Natural killer cell (primary cell): ENCODE measurements around the gene IFNA8. TPM values are rescaled to one million over a fixed set of nuclear protein-coding genes. Genes with fewer than 3 reads are reported as not detected.

ENCODE experiments used
- ATAC-seq, 3 donors: fragments of 150-1000 bp in 2 of 3; fragments of 200-7000 bp in 1 of 3; cut with Tn5 transposase; 1 replicate in 1 of 3; 2 replicates in 2 of 3; pipeline ENCODE4 v1.10.0; 2021; ENCODE audit warnings: mild to moderate bottlenecking in 2 of 3, moderate library complexity in 2 of 3
- DNase-seq, 2 donors: peaks; one replicate each; pipeline versions ENCODE4 v3.0.0 to v3.0.0-alpha.2; 2013 to 2021; ENCODE audit warnings: mixed read lengths in 1 of 2
- H3K27ac ChIP-seq: one replicate; pipeline ENCODE4 v1.5.1; 2013; ENCODE audit warnings: mild to moderate bottlenecking, low read length
- H3K27me3 ChIP-seq: one replicate; pipeline ENCODE4 v1.6.1; 2013; ENCODE audit warnings: low read length; ENCODE audit not compliant: control insufficient read depth, insufficient read depth
- H3K36me3 ChIP-seq: one replicate; pipeline ENCODE4 v1.6.1; 2013; ENCODE audit warnings: low read length; ENCODE audit not compliant: control insufficient read depth, insufficient read depth
- H3K4me1 ChIP-seq: one replicate; pipeline ENCODE4 v1.6.1; 2013; ENCODE audit warnings: low read length; ENCODE audit not compliant: control insufficient read depth, insufficient read depth
- H3K4me3 ChIP-seq: one replicate; pipeline ENCODE4 v1.5.1; 2013; ENCODE audit warnings: low read length
- H3K9me3 ChIP-seq: one replicate; pipeline ENCODE4 v1.6.1; 2013; ENCODE audit warnings: low read length; ENCODE audit not compliant: control insufficient read depth, insufficient read depth
- H3K27ac Mint-ChIP-seq, 2 donors: one replicate each; pipeline ENCODE4 v1.8.0; 2022; ENCODE audit warnings: mild to moderate bottlenecking in 2 of 2, mixed read lengths in 2 of 2, moderate library complexity in 1 of 2
- H3K27me3 Mint-ChIP-seq, 2 donors: one replicate each; pipeline ENCODE4 v1.8.0; 2022; ENCODE audit warnings: low read depth in 2 of 2, mixed read lengths in 2 of 2
- H3K36me3 Mint-ChIP-seq: one replicate; pipeline ENCODE4 v1.8.0; 2022; ENCODE audit warnings: mixed read lengths
- H3K4me1 Mint-ChIP-seq, 2 donors: one replicate each; pipeline ENCODE4 v1.8.0; 2022; ENCODE audit warnings: mixed read lengths in 2 of 2
- H3K4me3 Mint-ChIP-seq: one replicate; pipeline ENCODE4 v1.8.0; 2022; ENCODE audit warnings: mild to moderate bottlenecking, moderate library complexity, mixed read lengths
- H3K9me3 Mint-ChIP-seq, 2 donors: one replicate each; pipeline ENCODE4 v1.8.0; 2022; ENCODE audit warnings: mixed read lengths in 2 of 2
- CTCF ChIP-seq: fragments of 200-600 bp; IDR thresholded peaks from one replicate; pipeline ENCODE4 v1.8.0; 2022; ENCODE audit warnings: antibody characterized with exemption
- WGBS: methylation state at CpG from one replicate; pipeline ENCODE4 v1.1.7; 2013; ENCODE audit warnings: missing lambda C conversion rate; ENCODE audit not compliant: insufficient coverage; 5-methylcytosine and 5-hydroxymethylcytosine counted together
- intact Hi-C: fragments of 100-400 bp; cut with micrococcal nuclease; formaldehyde crosslinking; loops from one replicate; pipeline ENCODE4 v1.14.2; 2022
- total RNA-seq, 4 donors: library from RNA; stranded (reverse); fragments of 120-200 nt in 1 of 4; gene quantifications; one replicate each; pipeline versions ENCODE4 v1.2.3 to v1.2.4, GENCODE V29; 2013 to 2022

Gene IFNA8
- total RNA-seq, 3 donors from 2014 or later (not counting 1 experiment from before 2014, with no cell fraction given): not detected

DNA sequence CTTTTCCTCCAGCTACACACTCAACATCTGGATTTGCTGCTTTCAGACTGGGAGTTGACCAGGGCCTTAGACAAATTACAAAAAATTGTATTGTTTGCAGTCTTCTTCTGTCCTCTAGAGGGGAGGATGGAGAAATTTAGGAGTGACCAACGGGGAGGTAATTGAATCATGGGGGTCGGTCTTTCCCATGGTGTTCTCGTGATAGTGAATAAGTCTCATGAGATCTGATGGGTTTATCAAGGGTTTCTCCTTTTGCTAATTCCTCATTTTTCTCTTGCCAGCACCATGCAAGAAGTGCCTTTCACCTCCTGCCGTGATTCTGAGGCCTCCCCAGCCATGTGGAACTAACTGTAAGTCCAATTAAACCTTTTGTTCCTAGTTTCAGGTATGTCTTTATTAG, 4.2 kb downstream of the IFNA8 start:
- Histone ChIP-seq H3K4me3 (no peak overlapping the region), H3K27me3 (peaks cover 6% of the 10 kb centered on the region), H3K27ac (no peak overlapping the region), H3K9me3 (no peaks in the 10 kb centered on the region), H3K36me3 (no peaks in the 10 kb centered on the region), H3K4me1 (no peaks in the 10 kb centered on the region)
- intact Hi-C loops: no loop called here
- no peak for TF ChIP-seq CTCF
- ATAC-seq (no peak), DNase-seq (no peak)
- Mint-ChIP-seq H3K27me3 (peaks cover 21 to 42% of the 10 kb centered on the region in 2 donors), H3K9me3 (no peaks in the 10 kb centered on the region), H3K4me3 (no peak overlapping the region), H3K4me1 (no peaks in the 10 kb centered on the region), H3K36me3 (no peaks in the 10 kb centered on the region), H3K27ac (no peak overlapping the region)
- WGBS: 95% methylated on average over 3 of the region's 4 CpGs

DNA sequence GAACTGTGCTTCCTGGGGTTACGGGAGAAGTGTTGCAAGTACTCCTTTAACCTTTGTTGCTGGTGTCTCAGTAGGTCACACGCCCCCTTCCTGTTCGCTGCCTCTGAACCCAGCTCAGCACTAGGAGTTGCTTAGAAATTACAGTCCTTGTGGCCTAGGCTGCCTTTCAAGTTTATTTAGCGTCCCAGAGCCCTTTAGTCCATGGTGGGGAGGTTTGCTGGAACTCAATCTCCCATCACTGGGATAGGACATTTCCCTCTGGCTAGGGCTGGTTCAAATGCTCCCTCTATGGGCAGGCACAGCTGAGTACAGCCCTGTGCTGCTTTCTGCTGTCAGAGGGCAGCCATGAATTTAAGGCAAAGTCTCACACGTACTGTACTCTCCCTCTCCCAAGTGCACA, 4.7 kb downstream of the IFNA8 start:
- no peaks in the 10 kb centered on the region for H3K36me3 ChIP-seq
- H3K4me1 Mint-ChIP-seq: no peaks in the 10 kb centered on the region
- peaks cover 6% of the 10 kb centered on the region for H3K27me3 ChIP-seq
- ATAC-seq (peak in 1 of 3 donors; percentile 46), DNase-seq (peak in 1 of 2 donors; percentile 36)
- TF ChIP-seq CTCF: no peak
- no peak overlapping the region for H3K27ac Mint-ChIP-seq
- H3K9me3 ChIP-seq: no peaks in the 10 kb centered on the region
- H3K4me3 Mint-ChIP-seq: no peak overlapping the region
- intact Hi-C loops: no loop called here
- no peak overlapping the region for H3K4me3 ChIP-seq
- H3K4me1 ChIP-seq: no peaks in the 10 kb centered on the region
- H3K9me3 Mint-ChIP-seq: no peaks in the 10 kb centered on the region
- 55% methylated on average over 4 of the region's 5 CpGs for WGBS
- H3K27ac ChIP-seq: no peak overlapping the region
- peaks cover 21 to 42% of the 10 kb centered on the region in 2 donors for H3K27me3 Mint-ChIP-seq
- no peaks in the 10 kb centered on the region for H3K36me3 Mint-ChIP-seq

- H3K27ac ChIP-seq: no peak overlapping the region
- no peaks in the 10 kb centered on the region for H3K36me3 ChIP-seq
- no peak for DNase-seq
- H3K9me3 ChIP-seq: no peaks in the 10 kb centered on the region
- intact Hi-C loops: no loop called here
- Mint-ChIP-seq H3K9me3 (no peaks in the 10 kb centered on the region), H3K36me3 (no peaks in the 10 kb centered on the region), H3K27me3 (peaks cover 19 to 42% of the 10 kb centered on the region in 2 donors), H3K4me1 (no peaks in the 10 kb centered on the region), H3K4me3 (no peak overlapping the region), H3K27ac (no peak overlapping the region)
- H3K4me3 ChIP-seq: no peak overlapping the region
- 78% methylated on average over 2 of the region's 2 CpGs for WGBS
- ATAC-seq: no peak
- TF ChIP-seq CTCF: no peak
- H3K4me1 ChIP-seq: no peaks in the 10 kb centered on the region
- H3K27me3 ChIP-seq: peaks cover 6% of the 10 kb centered on the region
Measured at GRCh38 chr9:21414220-21414940, 5.5 kb downstream of the IFNA8 start.
